Measurements from ENCODE around the gene NR0B1.

The NR0B1 gene, protein sequence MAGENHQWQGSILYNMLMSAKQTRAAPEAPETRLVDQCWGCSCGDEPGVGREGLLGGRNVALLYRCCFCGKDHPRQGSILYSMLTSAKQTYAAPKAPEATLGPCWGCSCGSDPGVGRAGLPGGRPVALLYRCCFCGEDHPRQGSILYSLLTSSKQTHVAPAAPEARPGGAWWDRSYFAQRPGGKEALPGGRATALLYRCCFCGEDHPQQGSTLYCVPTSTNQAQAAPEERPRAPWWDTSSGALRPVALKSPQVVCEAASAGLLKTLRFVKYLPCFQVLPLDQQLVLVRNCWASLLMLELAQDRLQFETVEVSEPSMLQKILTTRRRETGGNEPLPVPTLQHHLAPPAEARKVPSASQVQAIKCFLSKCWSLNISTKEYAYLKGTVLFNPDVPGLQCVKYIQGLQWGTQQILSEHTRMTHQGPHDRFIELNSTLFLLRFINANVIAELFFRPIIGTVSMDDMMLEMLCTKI

DNA sequence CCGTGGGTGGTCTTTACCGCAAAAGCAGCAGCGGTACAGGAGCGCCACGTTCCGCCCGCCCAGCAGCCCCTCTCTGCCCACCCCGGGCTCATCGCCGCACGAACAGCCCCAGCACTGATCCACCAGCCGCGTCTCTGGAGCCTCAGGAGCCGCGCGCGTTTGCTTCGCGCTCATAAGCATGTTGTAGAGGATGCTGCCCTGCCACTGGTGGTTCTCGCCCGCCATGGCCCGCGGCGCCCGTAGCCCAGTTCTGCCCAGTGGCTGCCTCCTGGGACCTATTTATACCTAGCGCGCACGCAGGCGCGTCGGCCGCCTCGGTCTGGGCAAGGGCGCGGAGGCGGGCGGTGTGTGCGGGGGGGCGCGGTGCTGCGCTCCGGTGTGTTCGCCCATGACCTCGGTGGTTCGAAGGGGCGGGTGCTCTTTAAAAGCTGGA lies at the start of gene NR0B1:
Gene NR0B1 (minus strand): TSS at position 252 of the 433 bp plus-strand sequence. CDS start 27 bp downstream, at position 225.
- H3K27me3 ChIP-seq (ENCODE audit: control insufficient read depth, insufficient read depth, low read length): peaks cover 23% of the 10 kb centered on the region
- no peaks in the 10 kb centered on the region for H3K9me3 ChIP-seq (ENCODE audit: control insufficient read depth, low read length)
- H3K9ac ChIP-seq (ENCODE audit: low read length): no peak within 1 kb of the TSS
- H3K36me3 ChIP-seq (ENCODE audit: control insufficient read depth, insufficient read depth, low read length): no peaks in the 10 kb centered on the region
- H3K4me1 ChIP-seq (ENCODE audit: control insufficient read depth, insufficient read depth, low read length): no peaks in the 10 kb centered on the region
- no peak within 1 kb of the TSS for H3K4me3 ChIP-seq (ENCODE audit: low read length)

DNA sequence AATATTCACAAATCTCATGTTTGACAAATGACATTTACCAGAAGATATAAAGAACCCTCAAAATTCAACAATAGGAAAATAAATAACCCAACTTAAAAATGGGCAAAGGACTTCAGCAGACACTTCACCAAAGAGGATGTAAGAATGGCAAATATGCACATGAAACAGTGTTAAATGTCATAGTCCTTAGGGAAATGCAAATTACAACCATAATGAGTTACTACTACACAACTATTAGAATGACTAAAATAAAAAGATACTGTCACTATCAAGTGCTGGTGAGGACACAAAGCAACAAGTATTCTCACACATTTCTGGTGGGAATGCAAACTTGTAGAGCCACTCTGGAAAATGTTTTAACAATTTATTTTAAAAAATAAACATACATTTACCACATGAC lies 40.8 kb upstream of the NR0B1 start:
- Histone ChIP-seq H3K9ac (ENCODE audit: low read length) (no peak overlapping the region), H3K4me3 (ENCODE audit: low read length) (no peak overlapping the region), H3K27me3 (ENCODE audit: control insufficient read depth, insufficient read depth, low read length) (no peaks in the 10 kb centered on the region), H3K36me3 (ENCODE audit: control insufficient read depth, insufficient read depth, low read length) (no peaks in the 10 kb centered on the region), H3K9me3 (ENCODE audit: control insufficient read depth, low read length) (no peaks in the 10 kb centered on the region), H3K4me1 (ENCODE audit: control insufficient read depth, insufficient read depth, low read length) (no peaks in the 10 kb centered on the region)

DNA sequence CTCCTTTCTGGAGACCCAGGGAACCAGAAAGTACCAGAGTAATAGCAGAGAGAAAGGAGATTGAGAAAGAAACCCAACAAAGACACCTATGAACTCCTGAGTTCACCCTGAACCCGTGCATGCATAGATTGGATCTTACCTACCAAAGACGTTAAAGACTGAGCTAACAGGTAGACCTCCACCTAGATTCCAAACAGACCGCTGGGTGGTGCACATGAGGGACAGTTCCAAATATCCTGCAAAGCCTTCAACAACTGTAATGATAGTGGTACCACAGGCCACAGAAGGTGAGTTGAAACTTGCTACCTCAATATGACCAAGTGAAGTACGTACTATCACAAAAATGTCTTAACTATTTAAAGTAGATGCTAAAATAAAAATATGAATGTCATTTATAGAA lies 34.0 kb upstream of the NR0B1 start:
- Histone ChIP-seq H3K4me1 (ENCODE audit: control insufficient read depth, insufficient read depth, low read length) (no peaks in the 10 kb centered on the region), H3K9me3 (ENCODE audit: control insufficient read depth, low read length) (no peaks in the 10 kb centered on the region), H3K27me3 (ENCODE audit: control insufficient read depth, insufficient read depth, low read length) (no peaks in the 10 kb centered on the region), H3K4me3 (ENCODE audit: low read length) (no peak overlapping the region), H3K9ac (ENCODE audit: low read length) (no peak overlapping the region), H3K36me3 (ENCODE audit: control insufficient read depth, insufficient read depth, low read length) (no peaks in the 10 kb centered on the region)

DNA sequence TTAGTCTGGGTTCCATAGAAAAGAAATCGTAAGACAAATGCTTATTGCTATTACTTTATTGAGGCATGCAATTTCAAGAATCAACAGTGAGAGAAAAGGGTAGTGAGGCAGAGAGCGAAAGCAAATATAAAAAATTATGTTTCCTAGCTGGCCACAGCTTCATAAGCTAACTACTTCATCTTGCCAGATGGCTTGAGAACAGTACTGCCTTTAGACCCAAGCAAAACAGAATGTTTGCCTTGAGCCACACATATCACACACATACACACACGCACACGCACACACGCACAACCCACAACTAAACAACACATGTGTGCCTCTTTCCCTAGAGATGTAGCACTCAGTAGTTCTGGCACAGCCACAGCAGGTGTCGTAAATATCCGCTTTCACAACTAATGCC lies 31.6 kb upstream of the NR0B1 start:
- no peaks in the 10 kb centered on the region for H3K4me1 ChIP-seq (ENCODE audit: control insufficient read depth, insufficient read depth, low read length)
- no peak overlapping the region for H3K4me3 ChIP-seq (ENCODE audit: low read length)
- no peaks in the 10 kb centered on the region for H3K36me3 ChIP-seq (ENCODE audit: control insufficient read depth, insufficient read depth, low read length)
- no peaks in the 10 kb centered on the region for H3K27me3 ChIP-seq (ENCODE audit: control insufficient read depth, insufficient read depth, low read length)
- no peaks in the 10 kb centered on the region for H3K9me3 ChIP-seq (ENCODE audit: control insufficient read depth, low read length)
- no peak overlapping the region for H3K9ac ChIP-seq (ENCODE audit: low read length)

DNA sequence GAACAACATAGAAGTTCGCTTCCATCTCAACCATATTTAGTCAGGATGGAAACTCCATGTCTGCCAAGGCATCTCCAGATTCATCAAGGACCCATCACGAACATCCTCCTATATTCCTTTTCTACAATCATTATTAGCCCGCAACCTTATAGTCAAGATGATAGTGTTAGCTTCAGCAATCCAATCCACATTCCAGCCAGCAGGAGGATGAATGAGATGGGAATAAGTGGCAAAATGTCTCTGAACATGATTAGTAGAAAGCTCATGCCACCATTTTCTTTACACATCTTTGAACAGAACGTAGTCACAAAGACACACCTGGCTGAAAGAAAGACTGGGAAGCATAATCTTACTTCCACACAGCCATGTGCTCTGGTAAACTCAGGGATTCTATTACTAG lies 18.6 kb upstream of the NR0B1 start:
- no peak overlapping the region for H3K4me3 ChIP-seq (ENCODE audit: low read length)
- no peak overlapping the region for H3K9ac ChIP-seq (ENCODE audit: low read length)
- H3K4me1 ChIP-seq (ENCODE audit: control insufficient read depth, insufficient read depth, low read length): no peaks in the 10 kb centered on the region
- no peaks in the 10 kb centered on the region for H3K36me3 ChIP-seq (ENCODE audit: control insufficient read depth, insufficient read depth, low read length)
- no peaks in the 10 kb centered on the region for H3K9me3 ChIP-seq (ENCODE audit: control insufficient read depth, low read length)
- no peaks in the 10 kb centered on the region for H3K27me3 ChIP-seq (ENCODE audit: control insufficient read depth, insufficient read depth, low read length)

DNA sequence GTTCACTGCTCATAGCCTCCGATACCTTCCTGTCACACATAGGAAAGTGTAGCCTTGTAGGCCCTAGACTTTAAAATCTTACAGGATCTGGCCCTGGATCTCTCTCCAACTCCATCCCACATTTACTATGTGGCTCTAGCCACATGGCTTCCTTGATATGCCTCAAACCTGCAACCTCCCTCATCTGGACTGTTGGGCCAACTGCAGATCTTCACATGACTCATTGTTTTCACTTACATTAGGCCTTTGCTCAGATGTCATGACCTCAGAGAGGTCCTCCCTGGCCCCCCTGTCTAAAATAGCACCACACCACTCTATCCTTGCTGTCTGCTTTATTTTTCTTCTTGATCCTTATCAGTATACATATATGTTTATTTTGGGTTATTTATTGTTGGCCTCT lies 8.1 kb upstream of the NR0B1 start:
- H3K27me3 ChIP-seq (ENCODE audit: control insufficient read depth, insufficient read depth, low read length): no peaks in the 10 kb centered on the region
- H3K4me1 ChIP-seq (ENCODE audit: control insufficient read depth, insufficient read depth, low read length): no peaks in the 10 kb centered on the region
- no peak overlapping the region for H3K9ac ChIP-seq (ENCODE audit: low read length)
- H3K4me3 ChIP-seq (ENCODE audit: low read length): no peak overlapping the region
- H3K9me3 ChIP-seq (ENCODE audit: control insufficient read depth, low read length): no peaks in the 10 kb centered on the region
- no peaks in the 10 kb centered on the region for H3K36me3 ChIP-seq (ENCODE audit: control insufficient read depth, insufficient read depth, low read length)

DNA sequence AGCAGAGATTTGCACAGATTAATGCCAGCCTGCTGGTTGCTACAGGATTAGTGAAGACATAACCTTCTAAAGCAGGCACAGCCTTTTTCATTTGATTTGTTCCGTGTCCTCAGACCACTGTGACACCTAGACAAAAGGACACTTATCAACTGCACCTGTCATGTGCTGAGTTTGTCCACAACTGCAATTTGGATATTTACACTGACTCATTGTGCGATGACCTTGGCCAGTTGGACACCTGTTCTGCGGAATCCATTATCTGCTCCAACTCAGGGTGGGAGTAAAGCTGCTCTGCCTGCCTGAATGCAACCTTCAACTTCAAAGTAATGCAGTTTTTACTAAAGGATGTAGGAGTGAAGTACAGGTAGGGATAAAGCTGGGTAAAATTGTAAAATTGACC lies 4.1 kb upstream of the NR0B1 start:
- H3K9me3 ChIP-seq (ENCODE audit: control insufficient read depth, low read length): no peaks in the 10 kb centered on the region
- H3K36me3 ChIP-seq (ENCODE audit: control insufficient read depth, insufficient read depth, low read length): no peaks in the 10 kb centered on the region
- H3K4me1 ChIP-seq (ENCODE audit: control insufficient read depth, insufficient read depth, low read length): no peaks in the 10 kb centered on the region
- H3K9ac ChIP-seq (ENCODE audit: low read length): no peak overlapping the region
- no peak overlapping the region for H3K4me3 ChIP-seq (ENCODE audit: low read length)
- H3K27me3 ChIP-seq (ENCODE audit: control insufficient read depth, insufficient read depth, low read length): peaks cover 8% of the 10 kb centered on the region

DNA sequence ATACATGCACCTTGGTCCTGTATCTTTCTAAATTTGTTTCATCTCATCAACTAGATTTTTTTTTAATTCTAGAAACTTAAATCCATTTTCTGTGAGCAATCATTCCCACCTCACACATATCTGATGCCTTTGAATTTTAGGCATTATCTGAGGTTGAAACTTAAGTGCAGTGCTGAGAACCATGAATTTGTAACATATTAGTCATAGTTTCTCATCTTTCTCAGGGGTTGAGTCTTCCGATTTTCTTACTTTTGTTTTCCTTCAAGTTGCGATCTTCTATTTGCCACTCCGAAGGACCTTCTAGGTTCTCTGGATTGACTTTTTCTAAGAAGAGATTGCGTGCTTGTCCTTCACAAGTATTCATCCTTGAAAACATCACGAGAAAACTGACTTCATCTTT lies 3.7 kb upstream of the NR0B1 start:
- no peak overlapping the region for H3K9ac ChIP-seq (ENCODE audit: low read length)
- no peaks in the 10 kb centered on the region for H3K36me3 ChIP-seq (ENCODE audit: control insufficient read depth, insufficient read depth, low read length)
- H3K4me3 ChIP-seq (ENCODE audit: low read length): no peak overlapping the region
- no peaks in the 10 kb centered on the region for H3K4me1 ChIP-seq (ENCODE audit: control insufficient read depth, insufficient read depth, low read length)
- no peaks in the 10 kb centered on the region for H3K9me3 ChIP-seq (ENCODE audit: control insufficient read depth, low read length)
- H3K27me3 ChIP-seq (ENCODE audit: control insufficient read depth, insufficient read depth, low read length): peaks cover 12% of the 10 kb centered on the region

DNA sequence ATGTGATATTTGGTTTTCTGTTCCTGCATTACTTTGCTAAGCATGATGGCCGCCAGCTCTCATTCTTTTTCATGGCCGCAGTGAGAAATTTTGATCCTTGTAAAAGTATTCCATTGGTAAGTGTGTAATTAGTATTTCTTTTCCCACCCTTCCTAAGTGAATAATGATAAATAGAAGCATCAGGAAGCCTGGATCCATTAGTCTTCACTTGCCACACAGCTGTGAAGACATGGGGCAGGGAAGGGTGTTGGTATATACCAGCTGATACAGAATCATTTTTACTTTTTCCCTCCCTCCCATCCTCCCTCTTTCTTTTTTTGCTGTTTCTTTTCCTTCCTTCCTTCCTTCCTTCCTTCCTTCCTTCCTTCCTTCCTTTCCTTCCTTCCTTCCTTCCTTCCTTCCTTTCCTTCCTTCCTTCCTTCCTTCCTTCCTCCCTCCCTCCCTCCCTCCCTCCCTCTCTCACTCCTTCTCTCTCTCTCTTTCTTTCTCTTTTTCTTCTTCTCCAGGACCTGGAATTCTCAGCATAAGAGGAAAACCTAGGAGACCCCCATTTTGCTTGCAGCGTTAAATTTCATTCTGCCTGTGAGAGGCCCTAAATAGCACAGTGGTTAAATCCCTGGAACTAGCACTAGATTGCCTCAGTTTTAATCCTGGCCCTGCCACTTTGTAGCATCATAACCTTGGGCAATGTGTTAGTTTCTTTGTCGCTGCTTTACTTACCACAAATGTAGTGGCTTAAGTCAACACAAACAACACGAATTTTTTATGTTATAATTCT lies 1.4 kb upstream of the NR0B1 start:
- Histone ChIP-seq H3K9me3 (ENCODE audit: control insufficient read depth, low read length) (no peaks in the 10 kb centered on the region), H3K9ac (ENCODE audit: low read length) (no peak overlapping the region), H3K4me1 (ENCODE audit: control insufficient read depth, insufficient read depth, low read length) (no peaks in the 10 kb centered on the region), H3K27me3 (ENCODE audit: control insufficient read depth, insufficient read depth, low read length) (peaks cover 23% of the 10 kb centered on the region), H3K4me3 (ENCODE audit: low read length) (no peak overlapping the region), H3K36me3 (ENCODE audit: control insufficient read depth, insufficient read depth, low read length) (no peaks in the 10 kb centered on the region)

DNA sequence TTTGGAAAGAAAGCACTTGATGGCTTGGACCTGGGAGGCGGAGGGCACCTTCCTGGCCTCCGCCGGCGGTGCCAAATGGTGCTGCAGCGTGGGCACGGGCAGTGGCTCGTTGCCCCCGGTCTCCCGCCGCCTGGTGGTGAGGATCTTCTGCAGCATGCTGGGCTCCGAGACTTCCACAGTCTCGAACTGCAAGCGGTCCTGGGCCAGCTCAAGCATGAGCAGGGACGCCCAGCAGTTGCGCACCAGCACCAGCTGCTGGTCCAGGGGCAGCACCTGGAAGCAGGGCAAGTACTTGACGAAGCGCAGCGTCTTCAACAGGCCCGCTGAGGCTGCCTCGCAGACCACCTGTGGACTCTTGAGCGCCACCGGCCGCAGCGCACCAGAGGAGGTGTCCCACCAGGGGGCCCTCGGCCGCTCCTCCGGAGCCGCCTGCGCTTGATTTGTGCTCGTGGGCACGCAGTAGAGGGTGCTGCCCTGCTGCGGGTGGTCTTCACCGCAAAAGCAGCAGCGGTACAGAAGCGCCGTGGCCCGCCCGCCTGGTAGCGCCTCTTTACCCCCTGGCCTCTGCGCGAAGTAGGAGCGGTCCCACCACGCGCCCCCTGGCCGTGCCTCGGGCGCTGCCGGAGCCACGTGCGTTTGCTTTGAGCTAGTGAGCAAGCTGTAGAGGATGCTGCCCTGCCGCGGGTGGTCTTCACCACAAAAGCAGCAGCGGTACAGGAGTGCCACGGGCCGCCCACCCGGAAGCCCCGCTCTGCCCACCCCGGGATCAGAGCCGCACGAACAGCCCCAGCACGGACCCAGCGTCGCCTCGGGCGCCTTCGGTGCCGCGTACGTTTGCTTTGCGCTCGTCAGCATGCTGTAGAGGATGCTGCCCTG lies 689 bp downstream of the NR0B1 start:
- Histone ChIP-seq H3K36me3 (ENCODE audit: control insufficient read depth, insufficient read depth, low read length) (no peaks in the 10 kb centered on the region), H3K9ac (ENCODE audit: low read length) (no peak overlapping the region), H3K9me3 (ENCODE audit: control insufficient read depth, low read length) (no peaks in the 10 kb centered on the region), H3K27me3 (ENCODE audit: control insufficient read depth, insufficient read depth, low read length) (peaks cover 23% of the 10 kb centered on the region), H3K4me3 (ENCODE audit: low read length) (no peak overlapping the region), H3K4me1 (ENCODE audit: control insufficient read depth, insufficient read depth, low read length) (no peaks in the 10 kb centered on the region)

DNA sequence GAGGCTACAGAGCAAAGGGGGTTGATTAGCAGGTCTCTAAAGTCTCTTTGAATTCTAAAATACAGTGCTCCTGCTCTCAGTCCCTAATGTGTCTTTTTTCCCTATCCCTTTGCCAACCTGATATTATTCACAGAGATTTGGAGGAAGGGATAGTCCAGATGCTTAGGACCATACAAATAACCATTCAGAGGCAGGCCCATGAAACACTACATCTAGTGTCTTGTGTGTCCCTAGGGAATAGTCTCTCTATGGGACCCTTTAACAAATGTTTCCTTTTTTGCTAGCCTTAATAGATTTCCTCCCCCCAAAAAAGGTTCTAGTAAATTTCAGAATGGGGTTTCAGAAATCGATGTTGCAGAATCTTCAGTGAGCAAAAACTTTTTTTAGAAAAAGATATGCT lies 1.7 kb downstream of the NR0B1 start:
- H3K27me3 ChIP-seq (ENCODE audit: control insufficient read depth, insufficient read depth, low read length): peaks cover 24% of the 10 kb centered on the region
- no peaks in the 10 kb centered on the region for H3K9me3 ChIP-seq (ENCODE audit: control insufficient read depth, low read length)
- no peaks in the 10 kb centered on the region for H3K4me1 ChIP-seq (ENCODE audit: control insufficient read depth, insufficient read depth, low read length)
- H3K9ac ChIP-seq (ENCODE audit: low read length): no peak overlapping the region
- H3K36me3 ChIP-seq (ENCODE audit: control insufficient read depth, insufficient read depth, low read length): no peaks in the 10 kb centered on the region
- no peak overlapping the region for H3K4me3 ChIP-seq (ENCODE audit: low read length)

Data from mucosa of stomach (tissue), 1 donor.